Kidney (tissue), 14 donors: ENCODE measurements around the gene LCLAT1. TPM values are rescaled to one million over a fixed set of nuclear protein-coding genes. Genes with fewer than 3 reads are reported as not detected.

Experiments
- DNase-seq, 5 donors: peaks; one replicate each; pipeline ENCODE4 v3.0.0-alpha.2; 2013 to 2020
- FAIRE-seq: peaks from 2 replicates; lab custom pipeline; 2012; peaks lifted over from hg19 to GRCh38; lab: Jason Lieb, UNC
- H3K27ac ChIP-seq, 2 donors: one replicate each; pipeline ENCODE4 v1.7.0; 2013; ENCODE audit warnings: low read depth in 2 of 2, low read length in 2 of 2, inconsistent platforms in 1 of 2
- H3K27me3 ChIP-seq: one replicate; pipeline ENCODE4 v1.7.1; 2013; ENCODE audit warnings: low read length, inconsistent platforms; ENCODE audit not compliant: control insufficient read depth, insufficient read depth
- H3K36me3 ChIP-seq, 3 donors: one replicate each; pipeline versions ENCODE4 v1.7.0 to v1.7.1; 2013; ENCODE audit warnings: low read length in 3 of 3, control low read depth in 1 of 3, inconsistent platforms in 1 of 3; ENCODE audit not compliant: insufficient read depth in 3 of 3, control insufficient read depth in 2 of 3
- H3K4me1 ChIP-seq, 3 donors: one replicate each; pipeline versions ENCODE4 v1.7.0 to v1.7.1; 2013; ENCODE audit warnings: low read length in 3 of 3, inconsistent platforms in 1 of 3, low read depth in 1 of 3; ENCODE audit not compliant: control insufficient read depth in 2 of 3, insufficient read depth in 2 of 3
- H3K4me3 ChIP-seq, 3 donors: one replicate each; pipeline versions ENCODE4 v1.7.0 to v1.8.1; 2013; ENCODE audit warnings: low read length in 3 of 3, control low read depth in 1 of 3, inconsistent platforms in 1 of 3
- H3K9ac ChIP-seq, 3 donors: one replicate each; pipeline versions ENCODE4 v1.7.0 to v1.7.1; 2013; ENCODE audit warnings: low read length in 3 of 3, control low read depth in 1 of 3, inconsistent platforms in 1 of 3
- H3K9me3 ChIP-seq, 3 donors: one replicate each; pipeline versions ENCODE4 v1.7.0 to v1.7.1; 2013; ENCODE audit warnings: low read length in 3 of 3, control low read depth in 1 of 3, inconsistent platforms in 1 of 3; ENCODE audit not compliant: control insufficient read depth in 2 of 3, insufficient read depth in 1 of 3
- intact Hi-C: fragments of 100-400 bp; cut with DNase I; formaldehyde crosslinking; loops from one replicate; pipeline ENCODE4 v1.11.1; 2022
- polyA plus RNA-seq: library from polyadenylated mRNA; stranded (reverse); fragments of 350-450 nt; fragmentation: Illumina TruSeq; extraction: RNeasy Lipid Tissue Mini Kit (QIAGEN cat#74804); gene quantifications from one replicate; pipeline ENCODE4 v1.2.3, GENCODE V29; 2014; ENCODE audit warnings: low read depth, low replicate concordance; ENCODE audit not compliant: insufficient read depth
- total RNA-seq: library from RNA; stranded (reverse); fragmentation: NEBNext Ultra II Directional; extraction: Animal tissue kit (Norgen Biotek cat#: 25700); gene quantifications from one replicate; pipeline ENCODE4 v1.2.1, GENCODE V29; 2021
- TF ChIP-seq, protein P1 (sequence below): IDR thresholded peaks from 3 replicates; pipeline ENCODE4 v1.5.1; 2012; ENCODE audit warnings: mild to moderate bottlenecking, moderate library complexity, borderline replicate concordance; ENCODE audit not compliant: insufficient read depth; ENCODE audit errors: extremely low read depth
- donor health status: control.
- donor health status: control.
- donor health status: control.
- donor health status: control.
- donor health status: control.
- donor health status: DM: yes; HTN: yes; CAD: no.
- donor health status: Normal renal cell carcinoma (clear cell type).

Gene LCLAT1
- total and polyA plus RNA-seq, 2 donors from 2014 or later, result 5.6 to 19.4 TPM

DNA sequence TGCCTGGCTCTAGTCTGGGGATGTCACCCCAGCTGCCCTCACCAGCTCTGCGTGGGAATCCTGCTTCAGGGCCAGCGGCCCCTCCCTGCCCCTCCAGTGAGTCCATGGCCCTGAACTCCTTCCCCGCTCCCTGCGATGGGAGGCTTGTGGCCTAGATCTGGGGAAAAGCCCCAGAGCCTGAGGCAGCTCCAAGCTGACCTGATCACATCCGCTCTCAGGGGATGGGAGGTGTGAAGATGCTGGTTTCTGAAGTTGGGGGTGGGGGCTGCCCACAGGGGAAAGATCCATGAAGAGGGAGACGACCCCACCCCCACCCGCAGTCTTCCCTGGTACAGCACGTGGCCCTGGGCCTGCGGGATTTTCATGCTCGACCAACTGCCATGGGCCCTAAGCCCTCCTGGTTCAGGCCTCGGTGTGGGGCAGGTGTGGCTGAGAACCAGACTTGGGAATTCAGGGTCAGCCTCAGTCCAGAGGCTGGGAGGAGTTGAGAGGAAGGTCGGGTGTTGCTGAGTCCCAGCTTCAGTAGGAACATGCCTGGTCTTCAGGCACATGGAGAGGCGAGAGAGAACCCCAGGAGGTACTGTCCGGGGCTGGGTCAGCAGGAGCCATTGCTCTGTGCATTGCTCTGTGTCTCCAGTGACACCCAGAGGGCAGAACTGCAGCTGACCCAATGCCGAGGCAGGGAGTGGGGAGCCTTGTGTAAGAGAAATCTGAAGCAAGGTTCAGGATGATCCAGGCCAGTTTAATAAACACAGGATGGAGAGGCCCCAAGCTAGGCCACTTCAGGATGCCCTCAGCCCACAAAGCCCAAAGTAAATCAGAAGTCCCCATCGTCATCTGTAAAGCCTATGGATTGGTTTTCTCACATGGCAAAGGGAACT, 245.1 kb downstream of the LCLAT1 start:
- Histone ChIP-seq H3K4me1 (peaks cover 0 to 9% (median 0%) of the 10 kb centered on the region in 3 donors), H3K9me3 (no peaks in the 10 kb centered on the region), H3K27me3 (no peaks in the 10 kb centered on the region), H3K4me3 (no peak overlapping the region), H3K36me3 (no peaks in the 10 kb centered on the region), H3K9ac (no peak overlapping the region), H3K27ac (no peak overlapping the region)
- FAIRE-seq (no peak), DNase-seq (no peak)
- intact Hi-C loops, result no loop called here
- TF ChIP-seq, protein P1, sequence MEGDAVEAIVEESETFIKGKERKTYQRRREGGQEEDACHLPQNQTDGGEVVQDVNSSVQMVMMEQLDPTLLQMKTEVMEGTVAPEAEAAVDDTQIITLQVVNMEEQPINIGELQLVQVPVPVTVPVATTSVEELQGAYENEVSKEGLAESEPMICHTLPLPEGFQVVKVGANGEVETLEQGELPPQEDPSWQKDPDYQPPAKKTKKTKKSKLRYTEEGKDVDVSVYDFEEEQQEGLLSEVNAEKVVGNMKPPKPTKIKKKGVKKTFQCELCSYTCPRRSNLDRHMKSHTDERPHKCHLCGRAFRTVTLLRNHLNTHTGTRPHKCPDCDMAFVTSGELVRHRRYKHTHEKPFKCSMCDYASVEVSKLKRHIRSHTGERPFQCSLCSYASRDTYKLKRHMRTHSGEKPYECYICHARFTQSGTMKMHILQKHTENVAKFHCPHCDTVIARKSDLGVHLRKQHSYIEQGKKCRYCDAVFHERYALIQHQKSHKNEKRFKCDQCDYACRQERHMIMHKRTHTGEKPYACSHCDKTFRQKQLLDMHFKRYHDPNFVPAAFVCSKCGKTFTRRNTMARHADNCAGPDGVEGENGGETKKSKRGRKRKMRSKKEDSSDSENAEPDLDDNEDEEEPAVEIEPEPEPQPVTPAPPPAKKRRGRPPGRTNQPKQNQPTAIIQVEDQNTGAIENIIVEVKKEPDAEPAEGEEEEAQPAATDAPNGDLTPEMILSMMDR, result no peak

DNA sequence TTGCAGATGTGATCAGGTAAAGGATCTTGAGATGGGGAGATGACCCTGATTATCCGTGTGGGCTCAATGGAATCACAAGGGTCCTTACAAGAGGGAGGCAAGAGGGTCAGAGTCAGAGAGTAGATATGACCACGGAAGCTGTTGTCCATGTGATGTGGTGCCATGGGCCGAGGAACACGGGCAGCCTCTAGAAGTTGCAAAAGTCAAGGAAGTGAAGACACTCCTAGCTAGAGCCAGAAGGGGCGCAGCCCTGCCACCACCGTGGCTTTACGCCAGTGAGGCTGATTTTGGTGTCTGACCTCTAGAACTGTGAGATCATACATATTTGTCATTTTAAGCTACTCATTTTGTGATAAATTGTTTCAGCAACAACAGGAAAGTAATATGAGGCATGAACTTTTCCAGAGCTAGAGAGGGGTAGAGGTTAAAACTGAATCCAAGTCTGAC, 245.8 kb downstream of the LCLAT1 start:
- H3K9ac ChIP-seq, result no peak overlapping the region
- no peaks in the 10 kb centered on the region for H3K27me3 ChIP-seq
- FAIRE-seq (no peak), DNase-seq (no peak)
- H3K4me1 ChIP-seq, result peaks cover 0 to 9% (median 0%) of the 10 kb centered on the region in 3 donors
- H3K36me3 ChIP-seq, result no peaks in the 10 kb centered on the region
- TF ChIP-seq, protein P1, result no peak
- H3K4me3 ChIP-seq, result no peak overlapping the region
- intact Hi-C loops, result no loop called here
- no peak overlapping the region for H3K27ac ChIP-seq
- H3K9me3 ChIP-seq, result no peaks in the 10 kb centered on the region

Other genes with a start within 250 kb of the LCLAT1 start
- 81.9 TPM for gene LBH, start 215.7 kb upstream of the LCLAT1 start, total RNA-seq
- 27.2 TPM for gene LBH, start 215.7 kb upstream of the LCLAT1 start, polyA plus RNA-seq